Spleen (tissue), 7 donors: ENCODE measurements around the gene ATP8B2.
"Not testable (repeated sequence)": the region's sequence is repeated elsewhere in the genome, so short reads cannot be mapped to it uniquely, and the experiment has no call there.

Experiments used
- POLR2AphosphoS5 ChIP-seq, 3 donors: sonication (generic); formaldehyde crosslinking; IDR thresholded peaks; one replicate each; pipeline ENCODE4 v1.5.1; 2017; ENCODE audit warnings: antibody characterized with exemption in 3 of 3
- TF ChIP-seq, protein P1 (sequence below), 11 experiments: fragments of 200-600 bp in 7 of 11; fragments of 450-650 bp in 4 of 11; sonication (generic) in 4 of 11; IDR thresholded peaks in 8 of 11; conservative IDR thresholded peaks in 3 of 11; 1 replicate in 7 of 11; 2 replicates in 4 of 11; pipeline versions ENCODE4 v1.4.0 to v1.8.0; 2016 to 2021; ENCODE audit warnings: antibody characterized with exemption in 11 of 11, inconsistent platforms in 4 of 11, mild to moderate bottlenecking in 1 of 11
- donor health status: DM: no; HTN: no; CAD: no; lungs with moderate emphysema.
- donor health status: DM: no; HTN: no; CAD: no.
- donor health status: DM: no; HTN: no; CAD: no.

- TF ChIP-seq, protein P1, sequence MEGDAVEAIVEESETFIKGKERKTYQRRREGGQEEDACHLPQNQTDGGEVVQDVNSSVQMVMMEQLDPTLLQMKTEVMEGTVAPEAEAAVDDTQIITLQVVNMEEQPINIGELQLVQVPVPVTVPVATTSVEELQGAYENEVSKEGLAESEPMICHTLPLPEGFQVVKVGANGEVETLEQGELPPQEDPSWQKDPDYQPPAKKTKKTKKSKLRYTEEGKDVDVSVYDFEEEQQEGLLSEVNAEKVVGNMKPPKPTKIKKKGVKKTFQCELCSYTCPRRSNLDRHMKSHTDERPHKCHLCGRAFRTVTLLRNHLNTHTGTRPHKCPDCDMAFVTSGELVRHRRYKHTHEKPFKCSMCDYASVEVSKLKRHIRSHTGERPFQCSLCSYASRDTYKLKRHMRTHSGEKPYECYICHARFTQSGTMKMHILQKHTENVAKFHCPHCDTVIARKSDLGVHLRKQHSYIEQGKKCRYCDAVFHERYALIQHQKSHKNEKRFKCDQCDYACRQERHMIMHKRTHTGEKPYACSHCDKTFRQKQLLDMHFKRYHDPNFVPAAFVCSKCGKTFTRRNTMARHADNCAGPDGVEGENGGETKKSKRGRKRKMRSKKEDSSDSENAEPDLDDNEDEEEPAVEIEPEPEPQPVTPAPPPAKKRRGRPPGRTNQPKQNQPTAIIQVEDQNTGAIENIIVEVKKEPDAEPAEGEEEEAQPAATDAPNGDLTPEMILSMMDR (IDR thresholded peaks at IDR 0.05 in 8 of 11, conservative IDR thresholded peaks at IDR 0.05 in 3 of 11) = not testable (repeated sequence)
- TF ChIP-seq POLR2AphosphoS5 (IDR thresholded peaks at IDR 0.05) = not testable (repeated sequence)
Measured at GRCh38 chr1:154314226-154314625, 11.1 kb upstream of the ATP8B2 start.
